CD4-positive, alpha-beta memory T cell (primary cell): ENCODE data around the gene SYT12. TPM values are rescaled to one million over a fixed set of nuclear protein-coding genes. Genes with fewer than 3 reads are reported as not detected.

Experiments used
- CTCF ChIA-PET: fragments of 350-600 bp; sonication (Branson Sonifier 250); formaldehyde crosslinking; loops from one replicate; lab custom pipeline; 2021; ENCODE audit warnings: inconsistent platforms; ENCODE audit not compliant: partially characterized antibody; lab: Charles Lee
- POLR2A ChIA-PET: fragments of 350-600 bp; sonication (Branson Sonifier 250); formaldehyde crosslinking; loops from one replicate; lab custom pipeline; 2021; ENCODE audit not compliant: partially characterized antibody; lab: Charles Lee
- DNase-seq, 5 donors: peaks; one replicate each; pipeline versions ENCODE4 v3.0.0 to v3.0.0-alpha.2; 2020 to 2022; ENCODE audit warnings: mixed read lengths in 1 of 5
- H3K27ac ChIP-seq: one replicate; pipeline ENCODE4 v1.7.0; 2013; ENCODE audit warnings: low read depth, low read length
- H3K27me3 ChIP-seq: 2 replicates; pipeline ENCODE4 v1.7.0; 2013; ENCODE audit warnings: mild to moderate bottlenecking, low read length, moderate library complexity; ENCODE audit not compliant: insufficient read depth
- H3K36me3 ChIP-seq: 2 replicates; pipeline ENCODE4 v1.7.0; 2013; ENCODE audit warnings: mild to moderate bottlenecking, low read length, moderate library complexity; ENCODE audit not compliant: insufficient read depth
- H3K4me1 ChIP-seq: 2 replicates; pipeline ENCODE4 v1.7.0; 2013; ENCODE audit warnings: mild to moderate bottlenecking, low read length, moderate library complexity; ENCODE audit not compliant: insufficient read depth
- H3K4me3 ChIP-seq, 2 donors: one replicate each; pipeline ENCODE4 v1.7.0; 2013; ENCODE audit warnings: low read length in 2 of 2, mild to moderate bottlenecking in 1 of 2
- H3K9me3 ChIP-seq, 2 donors: one replicate each; pipeline ENCODE4 v1.7.0; 2013; ENCODE audit warnings: low read length in 2 of 2, control low read depth in 1 of 2; ENCODE audit not compliant: control insufficient read depth in 1 of 2
- H3K27ac Mint-ChIP-seq, 7 donors: one replicate each; pipeline ENCODE4 v1.8.0; 2020 to 2021; ENCODE audit warnings: mixed read lengths in 7 of 7, mild to moderate bottlenecking in 6 of 7, inconsistent platforms in 3 of 7, moderate library complexity in 3 of 7
- H3K27me3 Mint-ChIP-seq, 2 donors: one replicate each; pipeline ENCODE4 v1.8.0; 2020 to 2021; ENCODE audit warnings: mixed read lengths in 2 of 2
- H3K36me3 Mint-ChIP-seq, 2 donors: one replicate each; pipeline ENCODE4 v1.8.0; 2020 to 2021; ENCODE audit warnings: mixed read lengths in 2 of 2, inconsistent platforms in 1 of 2, mild to moderate bottlenecking in 1 of 2
- H3K4me1 Mint-ChIP-seq, 4 donors: one replicate each; pipeline ENCODE4 v1.8.0; 2020 to 2021; ENCODE audit warnings: mixed read lengths in 4 of 4, mild to moderate bottlenecking in 1 of 4
- H3K4me3 Mint-ChIP-seq, 8 donors: one replicate each; pipeline ENCODE4 v1.8.0; 2020 to 2021; ENCODE audit warnings: mixed read lengths in 8 of 8, mild to moderate bottlenecking in 7 of 8, moderate library complexity in 6 of 8, inconsistent platforms in 3 of 8
- H3K9me3 Mint-ChIP-seq, 8 donors: one replicate each; pipeline ENCODE4 v1.8.0; 2020 to 2021; ENCODE audit warnings: mixed read lengths in 8 of 8, mild to moderate bottlenecking in 5 of 8, inconsistent platforms in 3 of 8, moderate library complexity in 1 of 8
- intact Hi-C: fragments of 100-400 bp; cut with micrococcal nuclease; formaldehyde crosslinking; loops from one replicate; pipeline ENCODE4 v1.15.1; 2023
- polyA plus RNA-seq, 2 donors: library from polyadenylated mRNA; unstranded; fragments of 300-500 nt; fragmentation: Illumina TruSeq; gene quantifications; one replicate each; pipeline ENCODE4 v1.2.3, GENCODE V29; 2021
- total RNA-seq, 2 experiments: library from RNA; stranded (reverse); gene quantifications; one replicate each; pipeline ENCODE4 v1.2.3, GENCODE V29; 2021

Gene SYT12
- total and polyA plus RNA-seq, 4 experiments from 2014 or later: not detected

DNA sequence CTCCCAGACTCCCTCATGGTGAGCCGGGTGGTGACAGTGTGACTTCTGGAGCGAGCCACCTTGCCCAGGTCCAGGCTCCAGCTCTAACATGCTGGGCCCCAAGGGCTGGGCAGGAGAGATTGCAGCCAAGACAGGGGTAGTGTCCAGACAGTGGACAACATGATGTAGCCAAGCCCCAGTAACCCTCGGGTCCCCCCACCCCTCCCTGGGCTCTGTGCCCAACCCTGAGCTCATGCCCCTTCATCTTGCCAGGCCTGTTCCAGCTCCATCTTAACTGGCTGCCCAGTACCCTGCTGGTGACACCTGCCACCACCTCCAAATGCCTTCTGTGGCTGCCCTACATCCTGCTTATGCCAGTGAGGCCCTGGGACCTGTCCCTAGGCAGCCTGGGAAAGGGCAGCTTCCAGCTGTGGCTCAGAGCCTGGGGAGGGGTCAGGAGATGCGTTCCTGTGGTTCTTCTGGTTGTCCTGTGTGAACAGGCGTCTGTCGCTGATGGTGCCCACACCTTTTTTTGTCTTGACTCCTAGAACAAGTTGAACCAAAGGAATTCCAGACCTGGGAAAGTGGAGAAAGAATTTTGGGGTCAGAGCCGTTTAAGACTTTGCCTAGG is 12.5 kb upstream of the SYT12 start:
- Mint-ChIP-seq H3K9me3 (no peaks in the 10 kb centered on the region), H3K27ac (no peak overlapping the region), H3K36me3 (no peaks in the 10 kb centered on the region), H3K27me3 (peaks cover 1 to 5% of the 10 kb centered on the region in 2 donors), H3K4me3 (no peak overlapping the region), H3K4me1 (peaks cover 0 to 5% (median under 1%) of the 10 kb centered on the region in 4 donors)
- intact Hi-C loops: no loop called here
- POLR2A ChIA-PET: no interaction called here
- no peak for DNase-seq
- no peak overlapping the region for H3K4me3 ChIP-seq
- no peaks in the 10 kb centered on the region for H3K9me3 ChIP-seq
- H3K27me3 ChIP-seq: no peaks in the 10 kb centered on the region
- CTCF ChIA-PET: no interaction called here
- no peak overlapping the region for H3K27ac ChIP-seq
- no peaks in the 10 kb centered on the region for H3K36me3 ChIP-seq
- H3K4me1 ChIP-seq: no peaks in the 10 kb centered on the region

DNA sequence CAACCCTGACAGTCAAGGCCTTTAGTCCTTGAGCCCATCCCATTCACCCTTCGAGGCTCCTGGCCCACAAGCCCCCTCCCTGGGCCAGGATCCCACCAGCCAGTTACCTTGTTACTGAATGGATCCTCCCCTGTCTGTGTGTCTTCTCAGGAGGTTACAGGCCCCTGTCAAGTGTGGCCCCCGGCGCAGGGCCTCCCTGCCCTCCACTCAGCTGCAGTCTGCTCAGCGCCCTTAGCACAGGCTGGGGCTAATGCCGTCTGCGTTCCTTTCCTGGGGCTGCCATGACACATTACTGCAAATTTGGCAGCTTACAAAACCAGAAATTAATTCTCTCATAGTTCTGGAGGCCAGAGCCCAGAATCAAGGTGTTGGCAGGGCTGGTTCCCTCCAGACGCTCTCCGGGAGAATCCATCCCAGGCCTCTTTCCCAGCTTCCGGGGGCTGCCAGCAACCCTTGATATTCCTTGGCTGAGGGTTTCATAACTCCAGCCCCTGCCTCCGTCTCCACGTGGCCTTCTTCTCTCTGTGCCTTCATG is 9.4 kb upstream of the SYT12 start:
- Mint-ChIP-seq H3K4me3 (no peak overlapping the region), H3K4me1 (no peaks in the 10 kb centered on the region), H3K9me3 (peaks cover 0 to under 1% (median 0%) of the 10 kb centered on the region in 8 donors), H3K36me3 (no peaks in the 10 kb centered on the region), H3K27ac (peak overlapping the region in 1 of 7 donors; percentile 58), H3K27me3 (peaks cover 1 to 7% of the 10 kb centered on the region in 2 donors)
- POLR2A ChIA-PET: no interaction called here
- H3K4me1 ChIP-seq: no peaks in the 10 kb centered on the region
- H3K27ac ChIP-seq: no peak overlapping the region
- no peaks in the 10 kb centered on the region for H3K27me3 ChIP-seq
- no peaks in the 10 kb centered on the region for H3K36me3 ChIP-seq
- no peaks in the 10 kb centered on the region for H3K9me3 ChIP-seq
- no peak for DNase-seq
- intact Hi-C loops: no loop called here
- H3K4me3 ChIP-seq: no peak overlapping the region
- CTCF ChIA-PET: no interaction called here

DNA sequence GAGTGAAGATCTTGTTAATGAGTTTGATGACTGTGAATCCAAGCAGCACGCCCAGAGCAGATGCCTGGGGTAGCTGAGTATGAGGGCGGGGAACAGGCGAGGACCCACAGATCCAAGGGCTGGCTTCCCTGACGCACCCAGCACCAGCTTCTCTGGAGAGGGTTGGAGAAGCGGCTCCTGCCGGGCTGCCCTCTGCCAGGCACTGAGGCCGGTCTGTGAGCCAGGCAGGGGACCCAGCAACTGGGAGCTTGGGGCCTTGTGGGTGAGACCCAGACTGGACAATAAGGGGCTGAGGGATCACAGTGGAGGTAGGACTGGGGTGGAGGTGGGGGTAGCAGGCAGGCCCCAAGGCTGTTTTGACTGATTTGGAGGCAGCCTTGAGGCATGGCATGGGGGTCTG is 8.6 kb upstream of the SYT12 start:
- Mint-ChIP-seq H3K4me3 (no peak overlapping the region), H3K27ac (no peak overlapping the region), H3K27me3 (peaks cover 4 to 7% of the 10 kb centered on the region in 2 donors), H3K4me1 (no peaks in the 10 kb centered on the region), H3K36me3 (no peaks in the 10 kb centered on the region), H3K9me3 (peaks cover 0 to 6% (median 0%) of the 10 kb centered on the region in 8 donors)
- POLR2A ChIA-PET: no interaction called here
- CTCF ChIA-PET: interaction anchor here (1.2 kb wide), 1 partner anchor 13 kb away, joined by 3 read pairs; no protein-coding TSS in a partner anchor
- DNase-seq: no peak
- H3K4me1 ChIP-seq: no peaks in the 10 kb centered on the region
- no peaks in the 10 kb centered on the region for H3K36me3 ChIP-seq
- H3K4me3 ChIP-seq: no peak overlapping the region
- intact Hi-C loops: no loop called here
- no peaks in the 10 kb centered on the region for H3K27me3 ChIP-seq
- H3K27ac ChIP-seq: no peak overlapping the region
- no peaks in the 10 kb centered on the region for H3K9me3 ChIP-seq

DNA sequence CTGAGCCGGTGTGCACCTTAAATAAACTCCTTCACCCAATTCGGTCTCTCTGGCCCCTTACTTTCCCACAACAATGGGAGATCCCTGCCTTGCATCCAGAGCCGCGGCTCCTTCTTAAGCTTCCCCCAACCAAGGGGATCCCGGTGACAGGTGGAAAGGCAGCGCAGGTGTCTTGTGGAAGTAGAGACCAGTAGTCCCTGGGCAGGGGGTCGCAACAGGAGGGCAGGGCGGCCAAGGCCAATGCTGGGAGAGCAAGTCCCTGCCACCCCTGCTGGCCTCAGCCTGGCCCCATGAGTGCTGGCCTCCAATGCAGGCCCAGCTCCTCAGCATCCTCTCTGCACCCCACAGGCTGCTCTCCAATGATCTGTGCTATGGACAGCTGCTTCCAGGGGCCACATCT is 7.9 kb upstream of the SYT12 start:
- Mint-ChIP-seq H3K4me1 (no peaks in the 10 kb centered on the region), H3K4me3 (no peak overlapping the region)
- no peaks in the 10 kb centered on the region for H3K27me3 ChIP-seq

DNA sequence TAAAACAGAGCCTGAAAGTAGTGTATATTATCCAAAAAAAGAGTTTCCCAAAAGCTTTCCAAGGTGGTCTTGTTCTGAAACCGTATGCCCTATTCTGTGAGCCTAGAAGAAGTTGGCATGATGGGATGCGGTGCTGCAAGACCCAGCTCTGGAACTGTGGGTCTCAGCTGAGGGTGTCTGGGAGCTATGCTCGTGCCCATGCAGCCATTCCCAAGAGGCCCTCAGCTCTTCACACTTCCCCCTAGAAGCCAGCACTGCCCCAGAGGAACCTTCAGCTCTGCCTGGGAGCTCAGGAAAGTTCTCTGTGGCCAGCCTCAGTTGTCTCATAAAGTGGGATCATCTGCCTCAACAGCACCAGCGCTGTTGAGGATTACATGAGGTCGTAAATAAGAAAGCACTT is 6.4 kb upstream of the SYT12 start:
- peaks cover 7 to 13% of the 10 kb centered on the region in 2 donors for H3K27me3 Mint-ChIP-seq
- POLR2A ChIA-PET: no interaction called here

More for the DNA sequence above, 7.9 kb upstream of the SYT12 start:
- Histone ChIP-seq H3K9me3 (no peaks in the 10 kb centered on the region), H3K27ac (no peak overlapping the region), H3K4me1 (no peaks in the 10 kb centered on the region), H3K4me3 (no peak overlapping the region), H3K36me3 (no peaks in the 10 kb centered on the region)
- Mint-ChIP-seq H3K9me3 (peaks cover 0 to 6% (median 0%) of the 10 kb centered on the region in 8 donors), H3K27me3 (peaks cover 3 to 7% of the 10 kb centered on the region in 2 donors), H3K27ac (no peak overlapping the region), H3K36me3 (no peaks in the 10 kb centered on the region)
- DNase-seq: no peak
- intact Hi-C loops: no loop called here
- POLR2A ChIA-PET: no interaction called here
- CTCF ChIA-PET: interaction anchor here (1.2 kb wide), 1 partner anchor 12 kb away, joined by 3 read pairs; no protein-coding TSS in a partner anchor

DNA sequence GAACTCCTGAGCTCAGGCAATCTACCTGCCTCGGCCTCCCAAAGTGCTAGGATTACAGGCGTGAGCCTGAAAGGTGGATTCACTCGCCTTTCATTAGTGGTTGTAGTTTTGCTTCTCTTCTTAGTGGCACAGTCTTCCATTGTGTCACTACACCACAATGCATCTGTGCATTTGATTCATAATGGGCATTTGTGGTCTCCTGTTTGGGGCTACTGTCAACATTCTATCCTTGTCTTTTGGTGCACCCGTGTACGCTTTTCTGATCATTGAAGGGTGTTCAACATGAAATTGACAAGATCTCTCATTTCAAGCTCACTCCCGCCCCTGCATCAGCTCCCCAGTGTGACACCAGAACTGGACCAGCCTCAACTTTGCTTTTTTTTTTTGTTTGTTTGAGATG is 2.0 kb upstream of the SYT12 start:
- peaks cover 27% of the 10 kb centered on the region for H3K27me3 ChIP-seq
- Mint-ChIP-seq H3K4me1 (peaks cover 17 to 36% (median 25%) of the 10 kb centered on the region in 4 donors), H3K9me3 (peaks cover 0 to 6% (median 0%) of the 10 kb centered on the region in 8 donors), H3K4me3 (no peak overlapping the region), H3K27me3 (peaks cover 19 to 32% of the 10 kb centered on the region in 2 donors), H3K36me3 (no peaks in the 10 kb centered on the region), H3K27ac (no peak overlapping the region)
- intact Hi-C loops: no loop called here
- DNase-seq: no peak
- CTCF ChIA-PET: interaction anchor here (1.1 kb wide), 1 partner anchor 27 kb away, joined by 4 read pairs; no protein-coding TSS in a partner anchor
- H3K36me3 ChIP-seq: no peaks in the 10 kb centered on the region
- H3K4me3 ChIP-seq: no peak overlapping the region
- POLR2A ChIA-PET: no interaction called here
- no peaks in the 10 kb centered on the region for H3K9me3 ChIP-seq
- no peak overlapping the region for H3K27ac ChIP-seq
- peaks cover 32% of the 10 kb centered on the region for H3K4me1 ChIP-seq

More for the DNA sequence above, 6.4 kb upstream of the SYT12 start:
- Histone ChIP-seq H3K9me3 (no peaks in the 10 kb centered on the region), H3K27ac (no peak overlapping the region), H3K27me3 (no peaks in the 10 kb centered on the region), H3K4me1 (no peaks in the 10 kb centered on the region), H3K4me3 (no peak overlapping the region), H3K36me3 (no peaks in the 10 kb centered on the region)
- H3K36me3 Mint-ChIP-seq: no peaks in the 10 kb centered on the region
- intact Hi-C loops: no loop called here
- no peak for DNase-seq
- CTCF ChIA-PET: interaction anchor here (0.9 kb wide), 1 partner anchor 56 kb away, joined by 3 read pairs; no protein-coding TSS in a partner anchor
- no peak overlapping the region for H3K27ac Mint-ChIP-seq
- peaks cover 0 to 1% (median 0%) of the 10 kb centered on the region in 4 donors for H3K4me1 Mint-ChIP-seq
- peaks cover 0 to 6% (median 0%) of the 10 kb centered on the region in 8 donors for H3K9me3 Mint-ChIP-seq
- H3K4me3 Mint-ChIP-seq: no peak overlapping the region

DNA sequence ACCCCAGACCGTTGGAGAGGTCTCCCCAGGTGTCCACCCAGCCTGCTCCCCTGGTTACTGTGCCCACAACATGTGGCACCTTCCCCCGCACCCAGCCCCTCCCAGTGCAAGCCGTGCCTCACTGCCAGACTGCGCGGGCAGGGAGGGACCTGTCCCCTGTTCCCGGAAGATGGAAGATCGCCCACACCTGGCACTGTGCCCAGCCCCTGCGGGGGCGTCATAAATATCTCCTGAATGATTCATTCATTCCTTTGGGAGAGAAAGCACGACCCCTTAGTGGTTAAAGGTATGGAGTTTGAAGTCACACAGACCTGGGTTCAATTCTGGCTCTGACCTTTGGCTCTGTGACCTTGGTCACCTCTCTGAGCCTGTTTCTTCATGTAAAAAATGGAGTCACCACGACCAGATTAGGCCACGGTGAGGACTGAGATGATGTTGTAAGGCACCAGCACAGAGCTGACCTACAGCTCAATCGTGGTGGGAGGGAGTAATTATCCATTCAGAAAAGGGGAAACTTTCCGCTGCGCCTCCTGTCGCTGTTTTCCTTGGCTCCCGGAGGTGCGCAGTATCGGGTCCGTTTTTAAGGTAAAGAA is 497 bp upstream of the SYT12 start:
- no peaks in the 10 kb centered on the region for H3K36me3 ChIP-seq
- DNase-seq: no peak
- H3K27ac ChIP-seq: no peak overlapping the region
- peaks cover 0 to 6% (median 0%) of the 10 kb centered on the region in 8 donors for H3K9me3 Mint-ChIP-seq
- H3K27me3 Mint-ChIP-seq: peaks cover 19 to 32% of the 10 kb centered on the region in 2 donors
- POLR2A ChIA-PET: interaction anchor here (0.6 kb wide), 1 partner anchor 544 kb away, joined by 3 read pairs; no protein-coding TSS in a partner anchor
- peak overlapping the region; percentile 18 to 81 (median 69) for H3K4me3 Mint-ChIP-seq
- peaks cover 27% of the 10 kb centered on the region for H3K27me3 ChIP-seq
- H3K4me1 Mint-ChIP-seq: peaks cover 17 to 36% (median 25%) of the 10 kb centered on the region in 4 donors
- intact Hi-C loops: no loop called here
- no peak overlapping the region for H3K27ac Mint-ChIP-seq
- no peak overlapping the region for H3K4me3 ChIP-seq
- CTCF ChIA-PET: interaction anchor here (1.4 kb wide), 1 partner anchor 30 kb away, joined by 3 read pairs; no protein-coding TSS in a partner anchor
- H3K36me3 Mint-ChIP-seq: no peaks in the 10 kb centered on the region
- H3K9me3 ChIP-seq: no peaks in the 10 kb centered on the region
- H3K4me1 ChIP-seq: peaks cover 32% of the 10 kb centered on the region
